Endodermal cell (in vitro differentiated cells): ENCODE measurements around the gene MPC2. TPM values are rescaled to one million over a fixed set of nuclear protein-coding genes. Genes with fewer than 3 reads are reported as not detected.
"Not testable (repeated sequence)": the region's sequence is repeated elsewhere in the genome, so short reads cannot be mapped to it uniquely, and the experiment has no call there.

Experiments
- DNase-seq: peaks from one replicate; pipeline ENCODE4 v3.0.0-alpha.2; 2017
- H3K27ac ChIP-seq: 2 replicates; pipeline ENCODE4 v1.5.1; 2013; ENCODE audit warnings: mild to moderate bottlenecking, low read depth, low read length, moderate library complexity
- H3K27me3 ChIP-seq: 2 replicates; pipeline ENCODE4 v1.6.1; 2013; ENCODE audit warnings: mild to moderate bottlenecking, low read length, moderate library complexity; ENCODE audit not compliant: insufficient read depth, control insufficient read depth, poor library complexity, severe bottlenecking
- H3K36me3 ChIP-seq: 2 replicates; pipeline ENCODE4 v1.7.0; 2013; ENCODE audit warnings: mild to moderate bottlenecking, low read length, moderate library complexity; ENCODE audit not compliant: control insufficient read depth, insufficient read depth
- H3K4me1 ChIP-seq: one replicate; pipeline ENCODE4 v1.7.0; 2013; ENCODE audit warnings: low read length; ENCODE audit not compliant: control insufficient read depth, insufficient read depth
- H3K4me3 ChIP-seq: 2 replicates; pipeline ENCODE4 v1.5.1; 2013; ENCODE audit warnings: mild to moderate bottlenecking, low read length, moderate library complexity
- H3K9ac ChIP-seq: 2 replicates; pipeline ENCODE4 v1.6.1; 2013; ENCODE audit warnings: mild to moderate bottlenecking, low read length, moderate library complexity; ENCODE audit not compliant: poor library complexity, severe bottlenecking; ENCODE audit errors: extremely low read depth
- H3K9me3 ChIP-seq: 2 replicates; pipeline ENCODE4 v1.6.1; 2013; ENCODE audit warnings: mild to moderate bottlenecking, low read length, moderate library complexity; ENCODE audit not compliant: control insufficient read depth
- H3K27ac Mint-ChIP-seq: 2 replicates; pipeline ENCODE4 v1.8.0; 2020; ENCODE audit warnings: mixed read lengths
- H3K27me3 Mint-ChIP-seq: 2 replicates; pipeline ENCODE4 v1.8.0; 2021; ENCODE audit warnings: mild to moderate bottlenecking, mixed read lengths; ENCODE audit not compliant: insufficient read depth
- H3K36me3 Mint-ChIP-seq: 2 replicates; pipeline ENCODE4 v1.8.0; 2020; ENCODE audit warnings: low read depth, mixed read lengths
- H3K4me1 Mint-ChIP-seq: 2 replicates; pipeline ENCODE4 v1.8.0; 2020; ENCODE audit warnings: mixed read lengths
- H3K4me3 Mint-ChIP-seq: 2 replicates; pipeline ENCODE4 v1.8.0; 2020; ENCODE audit warnings: mild to moderate bottlenecking, moderate library complexity, mixed read lengths
- H3K9me3 Mint-ChIP-seq: 2 replicates; pipeline ENCODE4 v1.8.0; 2020; ENCODE audit warnings: mild to moderate bottlenecking, mixed read lengths
- CTCF ChIP-seq: fragments of 200-600 bp; sonication (generic); conservative IDR thresholded peaks from 2 replicates; pipeline ENCODE4 v1.5.0; 2021; ENCODE audit warnings: antibody characterized with exemption, mild to moderate bottlenecking
- WGBS, 2 experiments: methylation state at CpG; one replicate each; pipeline versions ENCODE4 v1.1.5 to v1.1.7; 2013; ENCODE audit warnings: missing lambda C conversion rate in 2 of 2, mixed read lengths in 1 of 2; ENCODE audit not compliant: insufficient coverage in 1 of 2, insufficient read length in 1 of 2; 5-methylcytosine and 5-hydroxymethylcytosine counted together
- total RNA-seq, 2 donors: library from RNA; stranded (reverse); fragmentation: NEBNext Ultra II Directional in 1 of 2; extraction: Animal tissue kit (Norgen Biotek cat#: 25700) in 1 of 2; gene quantifications; 2 replicates in 1 of 2; 3 replicates in 1 of 2; pipeline ENCODE4 v1.2.1, GENCODE V29; 2021

The MPC2 gene
- total RNA-seq, 2 donors from 2014 or later: 30.7 to 42.5 TPM

- Mint-ChIP-seq H3K9me3 (no peaks in the 10 kb centered on the region), H3K27me3 (no peaks in the 10 kb centered on the region), H3K4me3 (no peak overlapping the region), H3K27ac (no peak overlapping the region), H3K4me1 (peaks cover 36% of the 10 kb centered on the region), H3K36me3 (no peaks in the 10 kb centered on the region)
- Histone ChIP-seq H3K9ac (no peak overlapping the region), H3K4me3 (no peak overlapping the region), H3K27ac (no peak overlapping the region), H3K27me3 (no peaks in the 10 kb centered on the region), H3K9me3 (no peaks in the 10 kb centered on the region), H3K4me1 (peaks cover 5% of the 10 kb centered on the region), H3K36me3 (no peaks in the 10 kb centered on the region)
- DNase-seq: no peak
- no peak for TF ChIP-seq CTCF
- 95% methylated on average over 1 of the region's 1 CpG; no CpG with 5 or more reads in 1 of the 2 experiments for WGBS, 2 experiments
Observed at GRCh38 chr1:167929725-167930124, 7.1 kb downstream of the MPC2 start.

- H3K9me3 ChIP-seq, H3K4me1 ChIP-seq, H3K27ac Mint-ChIP-seq, H3K36me3 Mint-ChIP-seq, H3K27me3 Mint-ChIP-seq, H3K4me3 Mint-ChIP-seq, H3K27me3 ChIP-seq, DNase-seq, H3K36me3 ChIP-seq, H3K4me3 ChIP-seq, H3K27ac ChIP-seq, H3K9ac ChIP-seq, H3K9me3 Mint-ChIP-seq: not testable (repeated sequence)
- H3K4me1 Mint-ChIP-seq: peaks cover 29% of the 10 kb centered on the region
- WGBS, 2 experiments: 95 to 100% methylated on average over 2 to 9 of the region's 9 CpGs
Observed at GRCh38 chr1:167928919-167929318, 8.0 kb downstream of the MPC2 start.

- H3K36me3 ChIP-seq: peaks cover under 1% of the 10 kb centered on the region
- TF ChIP-seq CTCF: no peak
- no peak for DNase-seq
- Mint-ChIP-seq H3K4me1 (peaks cover 26% of the 10 kb centered on the region), H3K36me3 (no peaks in the 10 kb centered on the region), H3K27me3 (no peaks in the 10 kb centered on the region), H3K9me3 (no peaks in the 10 kb centered on the region), H3K4me3 (no peak overlapping the region), H3K27ac (no peak overlapping the region)
- H3K9ac ChIP-seq: no peak overlapping the region
- no peak overlapping the region for H3K4me3 ChIP-seq
- H3K4me1 ChIP-seq: peaks cover 5% of the 10 kb centered on the region
- no peaks in the 10 kb centered on the region for H3K9me3 ChIP-seq
- H3K27ac ChIP-seq: no peak overlapping the region
- WGBS, 2 experiments: 92% methylated on average over 1 of the region's 2 CpGs; no CpG with 5 or more reads in 1 of the 2 experiments
- H3K27me3 ChIP-seq: no peaks in the 10 kb centered on the region
Observed at GRCh38 chr1:167928457-167928852, 8.4 kb downstream of the MPC2 start.
